GM23248 (cell line): Measurements from ENCODE around the gene RIC3.

Experiments
- EZH2 ChIP-seq: fragments of 200-600 bp; sonication (generic); IDR thresholded peaks from 2 replicates; pipeline ENCODE4 v1.6.1; 2018; ENCODE audit warnings: antibody characterized with exemption, mild to moderate bottlenecking; ENCODE audit not compliant: insufficient read depth, poor library complexity, severe bottlenecking
- EZH2phosphoT487 ChIP-seq: fragments of 200-600 bp; sonication (generic); IDR thresholded peaks from 2 replicates; pipeline ENCODE4 v1.6.1; 2018; ENCODE audit warnings: antibody characterized with exemption, moderate library complexity, mild to moderate bottlenecking, low read depth; ENCODE audit not compliant: insufficient read depth

DNA sequence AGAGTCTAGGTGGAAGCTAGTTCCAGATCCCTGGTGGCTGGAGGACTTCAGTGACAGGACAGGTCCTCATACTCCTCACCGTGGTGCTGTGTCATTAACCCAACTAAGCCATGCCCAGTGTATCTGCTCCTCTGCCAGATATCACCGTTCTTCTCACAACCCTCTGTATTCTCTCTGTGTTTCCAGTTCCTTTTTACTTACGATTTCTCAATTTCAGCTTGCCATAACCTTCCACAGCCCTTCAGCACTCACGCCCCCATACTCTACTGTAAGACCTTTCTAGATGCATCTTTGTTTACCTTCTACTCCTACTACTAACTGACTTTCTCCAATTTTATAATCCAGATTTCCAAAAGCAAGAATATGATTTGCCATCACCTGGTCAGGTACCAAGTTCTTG, 26.1 kb upstream of the RIC3 start:
- TF ChIP-seq EZH2 (no peak), EZH2phosphoT487 (no peak)
